AG09319 (cell line): ENCODE data around the gene CDH8.

Source experiments
- DNase-seq: peaks from one replicate; pipeline ENCODE4 v3.0.0-alpha.2; 2010; ENCODE audit warnings: low read depth; ENCODE audit errors: extremely low read depth
- TF ChIP-seq, protein P1 (sequence below): IDR thresholded peaks from 2 replicates; pipeline ENCODE4 v1.5.1; 2011; ENCODE audit warnings: low read depth, mild to moderate bottlenecking, inconsistent platforms, low read length, moderate library complexity

The CDH8 gene

DNA sequence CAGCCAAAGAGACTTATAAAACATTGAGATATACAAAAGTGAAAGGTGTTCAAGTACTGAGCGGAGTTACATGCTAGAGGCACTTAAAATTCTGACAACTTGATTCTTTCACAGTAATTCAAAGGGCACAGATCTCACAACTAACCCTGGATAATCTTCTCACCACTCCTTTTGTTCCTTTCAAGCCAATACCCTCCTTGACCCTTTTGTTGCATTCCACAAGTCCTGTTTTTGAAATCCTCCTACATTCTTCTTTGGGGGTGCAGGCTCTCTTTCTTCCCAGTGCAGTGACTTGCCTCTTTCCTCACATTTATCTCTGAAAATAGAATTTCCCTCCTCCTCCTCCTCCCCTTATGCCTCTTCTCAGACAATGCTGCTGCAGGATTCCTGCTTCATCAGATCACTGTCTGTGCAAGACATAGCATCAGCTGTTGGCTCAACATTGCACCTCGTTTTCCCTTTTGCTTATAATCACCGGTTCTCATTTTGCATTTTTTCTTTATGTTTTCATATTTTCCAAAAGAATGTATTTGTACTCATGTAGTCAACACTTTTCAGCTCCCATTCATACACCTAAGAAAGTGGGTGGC, 199.3 kb downstream of the CDH8 start:
- no peak for DNase-seq
- TF ChIP-seq, protein P1, sequence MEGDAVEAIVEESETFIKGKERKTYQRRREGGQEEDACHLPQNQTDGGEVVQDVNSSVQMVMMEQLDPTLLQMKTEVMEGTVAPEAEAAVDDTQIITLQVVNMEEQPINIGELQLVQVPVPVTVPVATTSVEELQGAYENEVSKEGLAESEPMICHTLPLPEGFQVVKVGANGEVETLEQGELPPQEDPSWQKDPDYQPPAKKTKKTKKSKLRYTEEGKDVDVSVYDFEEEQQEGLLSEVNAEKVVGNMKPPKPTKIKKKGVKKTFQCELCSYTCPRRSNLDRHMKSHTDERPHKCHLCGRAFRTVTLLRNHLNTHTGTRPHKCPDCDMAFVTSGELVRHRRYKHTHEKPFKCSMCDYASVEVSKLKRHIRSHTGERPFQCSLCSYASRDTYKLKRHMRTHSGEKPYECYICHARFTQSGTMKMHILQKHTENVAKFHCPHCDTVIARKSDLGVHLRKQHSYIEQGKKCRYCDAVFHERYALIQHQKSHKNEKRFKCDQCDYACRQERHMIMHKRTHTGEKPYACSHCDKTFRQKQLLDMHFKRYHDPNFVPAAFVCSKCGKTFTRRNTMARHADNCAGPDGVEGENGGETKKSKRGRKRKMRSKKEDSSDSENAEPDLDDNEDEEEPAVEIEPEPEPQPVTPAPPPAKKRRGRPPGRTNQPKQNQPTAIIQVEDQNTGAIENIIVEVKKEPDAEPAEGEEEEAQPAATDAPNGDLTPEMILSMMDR = no peak

- TF ChIP-seq, protein P1 = no peak
- DNase-seq = no peak
These were observed 202.2 kb downstream of the CDH8 start for GRCh38 chr16:61834082-61834481.

DNA sequence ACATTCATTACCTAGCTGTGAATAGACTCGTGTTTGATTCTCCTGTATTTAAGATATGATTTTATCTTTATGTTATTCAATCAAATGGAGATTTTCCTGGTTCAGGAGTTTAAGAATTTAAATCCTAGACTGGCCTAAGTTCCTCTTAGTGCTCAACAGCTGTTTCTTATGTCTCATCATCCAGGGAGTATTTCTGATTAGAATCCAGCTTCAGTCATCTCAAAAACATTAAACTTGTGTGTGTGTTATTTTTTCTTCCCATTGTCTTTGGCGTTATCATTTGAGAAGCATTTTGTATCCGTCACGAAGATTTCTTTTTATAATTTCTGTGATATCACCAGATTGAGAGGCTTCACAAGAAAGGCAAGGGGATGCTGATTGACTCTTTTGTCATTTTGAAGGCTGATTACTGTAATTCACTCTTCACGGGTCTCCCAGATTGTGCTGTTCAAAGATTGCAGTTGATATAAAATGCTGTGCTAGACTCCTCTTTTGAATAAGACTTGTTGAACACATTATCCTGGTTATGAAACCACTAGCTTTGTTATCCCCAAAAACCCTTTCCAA, 204.8 kb downstream of the CDH8 start:
- no peak for DNase-seq
- TF ChIP-seq, protein P1 = no peak

DNA sequence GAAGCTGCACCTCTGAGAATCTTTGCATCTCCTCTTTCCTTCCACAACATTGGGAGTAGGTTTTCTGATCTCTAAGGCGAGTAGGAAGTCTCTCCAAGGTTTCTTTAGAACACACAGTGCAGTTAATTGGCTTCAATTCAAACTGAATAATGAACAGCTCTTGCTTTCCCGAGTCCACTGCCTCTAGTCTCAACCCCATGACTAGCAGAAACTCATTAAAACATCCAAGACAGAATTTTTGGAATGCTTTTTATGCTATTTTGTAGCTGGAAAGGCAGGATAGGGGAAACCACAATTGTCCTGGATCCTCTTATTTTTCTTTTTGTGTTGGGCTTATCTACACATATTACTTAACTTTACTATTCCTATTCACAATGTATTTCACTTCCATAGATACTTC, 206.6 kb downstream of the CDH8 start:
- no peak for DNase-seq
- TF ChIP-seq, protein P1 = no peak

GRCh38 chr16:61823326-61823725, 212.9 kb downstream of the CDH8 start:
- TF ChIP-seq, protein P1 = no peak
- DNase-seq = no peak

GRCh38 chr16:61820820-61821219, 215.4 kb downstream of the CDH8 start:
- DNase-seq = no peak
- TF ChIP-seq, protein P1 = no peak

GRCh38 chr16:61820398-61820797, 215.8 kb downstream of the CDH8 start:
- DNase-seq = no peak
- TF ChIP-seq, protein P1 = no peak
